Natural killer cell (primary cell): ENCODE measurements around the gene TNNC2. TPM values are rescaled to one million over a fixed set of nuclear protein-coding genes. Genes with fewer than 3 reads are reported as not detected.

Source experiments
- ATAC-seq, 3 donors: fragments of 150-1000 bp in 2 of 3; fragments of 200-7000 bp in 1 of 3; cut with Tn5 transposase; 1 replicate in 1 of 3; 2 replicates in 2 of 3; pipeline ENCODE4 v1.10.0; 2021; ENCODE audit warnings: mild to moderate bottlenecking in 2 of 3, moderate library complexity in 2 of 3
- DNase-seq, 2 donors: peaks; one replicate each; pipeline versions ENCODE4 v3.0.0 to v3.0.0-alpha.2; 2013 to 2021; ENCODE audit warnings: mixed read lengths in 1 of 2
- H3K27ac ChIP-seq: one replicate; pipeline ENCODE4 v1.5.1; 2013; ENCODE audit warnings: mild to moderate bottlenecking, low read length
- H3K27me3 ChIP-seq: one replicate; pipeline ENCODE4 v1.6.1; 2013; ENCODE audit warnings: low read length; ENCODE audit not compliant: control insufficient read depth, insufficient read depth
- H3K36me3 ChIP-seq: one replicate; pipeline ENCODE4 v1.6.1; 2013; ENCODE audit warnings: low read length; ENCODE audit not compliant: control insufficient read depth, insufficient read depth
- H3K4me1 ChIP-seq: one replicate; pipeline ENCODE4 v1.6.1; 2013; ENCODE audit warnings: low read length; ENCODE audit not compliant: control insufficient read depth, insufficient read depth
- H3K4me3 ChIP-seq: one replicate; pipeline ENCODE4 v1.5.1; 2013; ENCODE audit warnings: low read length
- H3K9me3 ChIP-seq: one replicate; pipeline ENCODE4 v1.6.1; 2013; ENCODE audit warnings: low read length; ENCODE audit not compliant: control insufficient read depth, insufficient read depth
- H3K27ac Mint-ChIP-seq, 2 donors: one replicate each; pipeline ENCODE4 v1.8.0; 2022; ENCODE audit warnings: mild to moderate bottlenecking in 2 of 2, mixed read lengths in 2 of 2, moderate library complexity in 1 of 2
- H3K27me3 Mint-ChIP-seq, 2 donors: one replicate each; pipeline ENCODE4 v1.8.0; 2022; ENCODE audit warnings: low read depth in 2 of 2, mixed read lengths in 2 of 2
- H3K36me3 Mint-ChIP-seq: one replicate; pipeline ENCODE4 v1.8.0; 2022; ENCODE audit warnings: mixed read lengths
- H3K4me1 Mint-ChIP-seq, 2 donors: one replicate each; pipeline ENCODE4 v1.8.0; 2022; ENCODE audit warnings: mixed read lengths in 2 of 2
- H3K4me3 Mint-ChIP-seq: one replicate; pipeline ENCODE4 v1.8.0; 2022; ENCODE audit warnings: mild to moderate bottlenecking, moderate library complexity, mixed read lengths
- H3K9me3 Mint-ChIP-seq, 2 donors: one replicate each; pipeline ENCODE4 v1.8.0; 2022; ENCODE audit warnings: mixed read lengths in 2 of 2
- CTCF ChIP-seq: fragments of 200-600 bp; IDR thresholded peaks from one replicate; pipeline ENCODE4 v1.8.0; 2022; ENCODE audit warnings: antibody characterized with exemption
- WGBS: methylation state at CpG from one replicate; pipeline ENCODE4 v1.1.7; 2013; ENCODE audit warnings: missing lambda C conversion rate; ENCODE audit not compliant: insufficient coverage; 5-methylcytosine and 5-hydroxymethylcytosine counted together
- intact Hi-C: fragments of 100-400 bp; cut with micrococcal nuclease; formaldehyde crosslinking; loops from one replicate; pipeline ENCODE4 v1.14.2; 2022
- total RNA-seq, 4 donors: library from RNA; stranded (reverse); fragments of 120-200 nt in 1 of 4; gene quantifications; one replicate each; pipeline versions ENCODE4 v1.2.3 to v1.2.4, GENCODE V29; 2013 to 2022

The TNNC2 gene
- total RNA-seq, 3 donors from 2014 or later (not counting 1 experiment from before 2014, with no cell fraction given) = 0.93 to 1.5 TPM; not detected in 1

GRCh38 chr20:45821947-45822346 lies 5.2 kb downstream of the TNNC2 start:
- H3K27ac Mint-ChIP-seq = no peak overlapping the region
- no peaks in the 10 kb centered on the region for H3K9me3 ChIP-seq
- H3K4me1 Mint-ChIP-seq = peaks cover 9 to 17% of the 10 kb centered on the region in 2 donors
- H3K4me1 ChIP-seq = peaks cover 16% of the 10 kb centered on the region
- no peak overlapping the region for H3K4me3 Mint-ChIP-seq
- no peak overlapping the region for H3K4me3 ChIP-seq
- TF ChIP-seq CTCF = no peak
- no peak overlapping the region for H3K27ac ChIP-seq
- 71% methylated on average over 2 of the region's 2 CpGs for WGBS
- DNase-seq (no peak), ATAC-seq (no peak)
- peaks cover 30 to 38% of the 10 kb centered on the region in 2 donors for H3K27me3 Mint-ChIP-seq
- peaks cover 2% of the 10 kb centered on the region for H3K36me3 ChIP-seq
- intact Hi-C loops = no loop called here
- no peaks in the 10 kb centered on the region for H3K36me3 Mint-ChIP-seq
- peaks cover 12% of the 10 kb centered on the region for H3K27me3 ChIP-seq
- H3K9me3 Mint-ChIP-seq = no peaks in the 10 kb centered on the region

- intact Hi-C loops = no loop called here
- no peak overlapping the region for H3K27ac Mint-ChIP-seq
- H3K27ac ChIP-seq = no peak overlapping the region
- no peaks in the 10 kb centered on the region for H3K9me3 ChIP-seq
- no peak for TF ChIP-seq CTCF
- peaks cover 15% of the 10 kb centered on the region for H3K4me1 ChIP-seq
- H3K4me3 ChIP-seq = no peak overlapping the region
- H3K27me3 Mint-ChIP-seq = peaks cover 24 to 32% of the 10 kb centered on the region in 2 donors
- 95% methylated on average over 4 of the region's 4 CpGs for WGBS
- peaks cover 2% of the 10 kb centered on the region for H3K36me3 ChIP-seq
- H3K27me3 ChIP-seq = peaks cover 12% of the 10 kb centered on the region
- no peak overlapping the region for H3K4me3 Mint-ChIP-seq
- H3K36me3 Mint-ChIP-seq = no peaks in the 10 kb centered on the region
- H3K4me1 Mint-ChIP-seq = peaks cover 7 to 11% of the 10 kb centered on the region in 2 donors
- ATAC-seq (no peak), DNase-seq (no peak)
- no peaks in the 10 kb centered on the region for H3K9me3 Mint-ChIP-seq
Measured at GRCh38 chr20:45819466-45819865, 7.6 kb downstream of the TNNC2 start.

GRCh38 chr20:45818239-45818638 lies 8.9 kb downstream of the TNNC2 start:
- H3K9me3 Mint-ChIP-seq = no peaks in the 10 kb centered on the region
- Histone ChIP-seq H3K36me3 (no peaks in the 10 kb centered on the region), H3K4me3 (no peak overlapping the region), H3K27me3 (peaks cover 5% of the 10 kb centered on the region), H3K27ac (no peak overlapping the region), H3K9me3 (no peaks in the 10 kb centered on the region), H3K4me1 (peaks cover 7% of the 10 kb centered on the region)
- TF ChIP-seq CTCF = no peak
- no peak overlapping the region for H3K4me3 Mint-ChIP-seq
- DNase-seq (no peak), ATAC-seq (no peak)
- no peak overlapping the region for H3K27ac Mint-ChIP-seq
- H3K4me1 Mint-ChIP-seq = peaks cover 2 to 6% of the 10 kb centered on the region in 2 donors
- H3K36me3 Mint-ChIP-seq = no peaks in the 10 kb centered on the region
- peaks cover 14 to 19% of the 10 kb centered on the region in 2 donors for H3K27me3 Mint-ChIP-seq
- intact Hi-C loops = no loop called here
- 83% methylated on average over 3 of the region's 3 CpGs for WGBS
